Activated T-cell treated with anti-CD3 and anti-CD28 coated beads, Interleukin-2, amount 50 U/mL, for 1 hour (primary cell): ENCODE measurements around the gene TSPEAR.
"Not testable (repeated sequence)": the region's sequence is repeated elsewhere in the genome, so short reads cannot be mapped to it uniquely, and the experiment has no call there.

Source experiments
- DNase-seq: peaks from one replicate; pipeline ENCODE4 v3.0.0-alpha.2; 2020

The TSPEAR gene

GRCh38 chr21:44701541-44701940 is 9.8 kb downstream of the TSPEAR start:
- DNase-seq = no peak

GRCh38 chr21:44701023-44701400 is 10.4 kb downstream of the TSPEAR start:
- DNase-seq = no peak

- DNase-seq = no peak
These were observed 11.0 kb downstream of the TSPEAR start for GRCh38 chr21:44700101-44701022.

- no peak for DNase-seq
These were observed 11.8 kb downstream of the TSPEAR start for GRCh38 chr21:44699502-44700001.

GRCh38 chr21:44697811-44698734 is 13.3 kb downstream of the TSPEAR start:
- DNase-seq = no peak

GRCh38 chr21:44697172-44697810 is 14.1 kb downstream of the TSPEAR start, which contains the start of gene KRTAP10-12:
KRTAP10-12 (plus strand) TSS chr21:44697172; CDS start chr21:44697202, 30 bp downstream.
- not testable (repeated sequence) for DNase-seq

GRCh38 chr21:44696572-44696971 is 14.8 kb downstream of the TSPEAR start:
- DNase-seq = no peak

GRCh38 chr21:44695641-44696040 is 15.7 kb downstream of the TSPEAR start:
- no peak for DNase-seq

GRCh38 chr21:44695184-44695583 is 16.2 kb downstream of the TSPEAR start:
- DNase-seq = no peak

- no peak for DNase-seq
These were observed 16.6 kb downstream of the TSPEAR start for GRCh38 chr21:44694776-44695175.

- DNase-seq = no peak
These were observed 18.4 kb downstream of the TSPEAR start for GRCh38 chr21:44692798-44693512.

GRCh38 chr21:44691686-44692085 is 19.7 kb downstream of the TSPEAR start:
- no peak for DNase-seq

GRCh38 chr21:44689740-44690139 is 21.6 kb downstream of the TSPEAR start:
- not testable (repeated sequence) for DNase-seq

GRCh38 chr21:44687671-44688070 is 23.7 kb downstream of the TSPEAR start:
- DNase-seq = no peak

GRCh38 chr21:44686843-44687561 is 24.4 kb downstream of the TSPEAR start:
- no peak for DNase-seq

- no peak for DNase-seq
These were observed 25.2 kb downstream of the TSPEAR start for GRCh38 chr21:44686000-44686781.

GRCh38 chr21:44685050-44685449 is 26.3 kb downstream of the TSPEAR start:
- DNase-seq = not testable (repeated sequence)

- no peak for DNase-seq
These were observed 26.9 kb downstream of the TSPEAR start for GRCh38 chr21:44684483-44684882.

- no peak for DNase-seq
These were observed 27.3 kb downstream of the TSPEAR start for GRCh38 chr21:44684077-44684476.

- DNase-seq = no peak
These were observed 28.7 kb downstream of the TSPEAR start for GRCh38 chr21:44682580-44683151.
